ENCODE results near the gene DDX51. TPM values are rescaled to one million over a fixed set of nuclear protein-coding genes. Genes with fewer than 3 reads are reported as not detected.

Gene DDX51
- total and polyA plus RNA-seq, 2 experiments from 2014 or later: 6.8 to 16.1 TPM

DNA sequence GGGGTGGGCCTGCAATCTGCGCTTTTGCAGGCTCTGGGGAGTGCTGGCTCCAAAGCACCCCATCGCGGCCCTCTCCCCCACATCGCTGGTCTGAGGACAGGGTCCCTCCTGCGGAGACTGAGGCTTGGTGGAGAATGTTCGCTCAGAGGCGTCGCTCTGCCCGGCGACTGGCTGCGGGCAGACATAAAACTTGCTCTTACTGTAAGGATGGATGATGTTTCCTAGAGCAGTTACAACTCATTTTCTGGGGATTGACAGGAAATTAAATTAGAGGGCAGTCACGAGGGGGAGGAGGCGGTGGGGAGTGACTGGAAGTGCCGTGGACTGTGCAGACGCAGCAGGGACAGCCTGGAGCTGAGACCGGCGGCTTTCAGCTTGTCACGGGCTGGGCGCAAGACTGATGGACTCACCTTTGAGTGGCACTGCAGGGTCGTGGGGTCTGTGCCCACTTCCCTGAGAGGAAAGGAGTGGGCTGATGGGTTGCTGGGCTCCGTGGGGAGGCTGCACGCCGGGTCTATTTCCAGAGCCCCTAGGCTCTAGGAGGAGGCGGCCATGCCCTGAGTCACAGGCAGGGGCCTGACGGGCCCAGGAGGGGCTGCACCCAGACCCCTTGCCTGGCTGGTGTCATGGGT, 32.9 kb upstream of the DDX51 start:
- Histone ChIP-seq H3K27me3 (peaks cover 27% of the 10 kb centered on the region), H3K4me2 (no peak overlapping the region), H3K4me1 (ENCODE audit: insufficient read depth) (no peaks in the 10 kb centered on the region), H3K9me2 (replicated peaks; ENCODE audit: insufficient read depth) (no peaks in the 10 kb centered on the region), H3K4me3 (no peak overlapping the region), H3K36me3 (replicated peaks; ENCODE audit: insufficient read depth, low read depth) (no peaks in the 10 kb centered on the region), H3K27ac (no peak overlapping the region), H4K20me1 (ENCODE audit: insufficient read depth, poor library complexity, severe bottlenecking) (no peaks in the 10 kb centered on the region), H3K9me3 (ENCODE audit: low read depth) (no peaks in the 10 kb centered on the region), H3K79me2 (no peaks in the 10 kb centered on the region), H2AFZ (no peak overlapping the region)
- DNase-seq (ENCODE audit: low spot score): no peak
- TF ChIP-seq EZH2phosphoT487 (IDR thresholded peaks at IDR 0.05; ENCODE audit: low read depth, severe bottlenecking, unreplicated experiment) (no peak), CTCF (IDR thresholded peaks at IDR 0.05; ENCODE audit: poor library complexity) (no peak), EZH2 (IDR thresholded peaks at IDR 0.05; ENCODE audit: borderline replicate concordance) (no peak)
- WGBS (ENCODE audit: low lambda C conversion rate, missing lambda C conversion rate): 82% methylated on average over 25 of the region's 25 CpGs

DNA sequence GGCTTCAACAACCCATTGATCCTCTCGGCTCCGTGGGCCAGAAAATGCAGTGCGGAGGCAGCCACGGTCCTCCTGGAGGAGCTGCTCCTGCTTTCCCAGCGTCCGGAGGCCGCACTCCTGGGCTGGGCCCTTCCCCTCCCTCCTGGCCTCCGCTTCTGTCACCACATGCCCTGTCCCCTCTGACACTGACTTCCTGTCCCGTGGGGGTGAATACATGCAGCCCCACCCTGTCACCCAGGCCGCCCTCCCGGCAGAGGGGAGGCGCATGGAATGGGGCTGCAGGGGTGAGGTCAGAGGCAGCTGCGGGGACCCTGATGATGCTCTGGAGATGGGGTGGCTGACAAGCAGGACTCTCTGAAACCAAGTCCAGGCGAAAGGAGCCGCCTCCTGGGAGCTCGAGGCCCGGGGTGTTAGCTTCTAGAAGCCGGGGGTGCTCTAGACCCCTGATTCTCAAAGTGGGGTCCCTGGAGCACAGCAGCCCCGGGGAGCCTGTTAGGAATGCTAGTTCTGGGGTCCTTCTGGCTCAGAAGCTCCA, 32.3 kb upstream of the DDX51 start:
- DNase-seq (ENCODE audit: low spot score): no peak
- no peaks in the 10 kb centered on the region for H3K9me2 ChIP-seq (replicated peaks; ENCODE audit: insufficient read depth)
- no peak overlapping the region for H3K4me3 ChIP-seq
- peaks cover 33% of the 10 kb centered on the region for H3K27me3 ChIP-seq
- no peaks in the 10 kb centered on the region for H3K9me3 ChIP-seq (ENCODE audit: low read depth)
- 84% methylated on average over 19 of the region's 19 CpGs for WGBS (ENCODE audit: low lambda C conversion rate, missing lambda C conversion rate)
- no peak overlapping the region for H3K27ac ChIP-seq
- TF ChIP-seq EZH2 (IDR thresholded peaks at IDR 0.05; ENCODE audit: borderline replicate concordance) (no peak), EZH2phosphoT487 (IDR thresholded peaks at IDR 0.05; ENCODE audit: low read depth, severe bottlenecking, unreplicated experiment) (no peak), CTCF (IDR thresholded peaks at IDR 0.05; ENCODE audit: poor library complexity) (no peak)
- no peaks in the 10 kb centered on the region for H3K4me1 ChIP-seq (ENCODE audit: insufficient read depth)
- H3K36me3 ChIP-seq (replicated peaks; ENCODE audit: insufficient read depth, low read depth): no peaks in the 10 kb centered on the region
- H3K79me2 ChIP-seq: no peaks in the 10 kb centered on the region
- no peaks in the 10 kb centered on the region for H4K20me1 ChIP-seq (ENCODE audit: insufficient read depth, poor library complexity, severe bottlenecking)
- no peak overlapping the region for H2AFZ ChIP-seq
- no peak overlapping the region for H3K4me2 ChIP-seq

- H3K27ac ChIP-seq: no peak overlapping the region
- 87% methylated on average over 30 of the region's 35 CpGs for WGBS (ENCODE audit: low lambda C conversion rate, missing lambda C conversion rate)
- no peaks in the 10 kb centered on the region for H3K4me1 ChIP-seq (ENCODE audit: insufficient read depth)
- H2AFZ ChIP-seq: no peak overlapping the region
- H4K20me1 ChIP-seq (ENCODE audit: insufficient read depth, poor library complexity, severe bottlenecking): no peaks in the 10 kb centered on the region
- no peak for TF ChIP-seq EZH2phosphoT487 (IDR thresholded peaks at IDR 0.05; ENCODE audit: low read depth, severe bottlenecking, unreplicated experiment)
- TF ChIP-seq EZH2 (IDR thresholded peaks at IDR 0.05; ENCODE audit: borderline replicate concordance): no peak
- TF ChIP-seq CTCF (IDR thresholded peaks at IDR 0.05; ENCODE audit: poor library complexity): no peak
- DNase-seq (ENCODE audit: low spot score): no peak
- H3K36me3 ChIP-seq (replicated peaks; ENCODE audit: insufficient read depth, low read depth): no peaks in the 10 kb centered on the region
- H3K9me2 ChIP-seq (replicated peaks; ENCODE audit: insufficient read depth): no peaks in the 10 kb centered on the region
- no peak overlapping the region for H3K4me2 ChIP-seq
- peaks cover 35% of the 10 kb centered on the region for H3K27me3 ChIP-seq
- no peaks in the 10 kb centered on the region for H3K79me2 ChIP-seq
- no peaks in the 10 kb centered on the region for H3K9me3 ChIP-seq (ENCODE audit: low read depth)
- H3K4me3 ChIP-seq: no peak overlapping the region
These were observed 31.6 kb upstream of the DDX51 start for GRCh38 chr12:132175496-132176384.

All from hepatocyte (in vitro differentiated cells).